ENCODE data around the gene SPIN1.

DNA sequence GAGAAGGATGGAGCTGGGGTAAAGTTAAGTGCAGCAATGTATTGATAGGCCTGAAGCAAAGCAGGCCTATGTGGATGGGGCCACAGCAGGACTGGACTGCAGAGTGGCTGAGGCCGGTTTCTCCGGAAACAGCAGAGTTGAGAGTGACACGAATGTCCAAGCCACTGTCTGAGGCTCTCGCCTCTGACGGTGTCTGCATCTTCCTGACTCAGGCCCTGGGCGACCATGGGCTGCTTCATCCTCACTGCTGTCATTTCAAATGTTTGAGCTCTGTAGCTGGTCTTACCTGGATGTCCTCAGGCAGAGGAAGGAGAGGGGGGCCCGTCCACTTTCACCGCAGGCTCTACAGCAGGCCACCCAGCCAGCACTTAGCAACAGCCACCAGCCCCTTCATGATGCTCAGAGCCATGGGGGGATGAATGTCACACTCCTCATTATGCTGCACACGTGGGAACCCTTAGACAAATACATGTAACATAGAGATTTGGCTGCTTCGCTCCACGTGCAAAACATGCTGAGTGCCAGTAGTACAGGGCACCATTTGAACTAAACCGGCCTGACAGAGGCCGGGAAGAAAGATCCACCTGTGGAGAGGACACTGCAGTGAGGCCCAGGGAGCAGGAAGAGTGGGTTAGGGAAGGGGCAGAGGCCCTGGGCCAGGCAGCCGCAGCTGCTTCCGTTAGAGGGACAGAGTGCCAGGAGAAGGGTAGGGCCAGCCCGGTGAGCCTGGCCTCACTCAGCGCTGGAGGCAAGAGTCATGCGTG is 115.0 kb downstream of the SPIN1 start:
- TF ChIP-seq, protein P1, sequence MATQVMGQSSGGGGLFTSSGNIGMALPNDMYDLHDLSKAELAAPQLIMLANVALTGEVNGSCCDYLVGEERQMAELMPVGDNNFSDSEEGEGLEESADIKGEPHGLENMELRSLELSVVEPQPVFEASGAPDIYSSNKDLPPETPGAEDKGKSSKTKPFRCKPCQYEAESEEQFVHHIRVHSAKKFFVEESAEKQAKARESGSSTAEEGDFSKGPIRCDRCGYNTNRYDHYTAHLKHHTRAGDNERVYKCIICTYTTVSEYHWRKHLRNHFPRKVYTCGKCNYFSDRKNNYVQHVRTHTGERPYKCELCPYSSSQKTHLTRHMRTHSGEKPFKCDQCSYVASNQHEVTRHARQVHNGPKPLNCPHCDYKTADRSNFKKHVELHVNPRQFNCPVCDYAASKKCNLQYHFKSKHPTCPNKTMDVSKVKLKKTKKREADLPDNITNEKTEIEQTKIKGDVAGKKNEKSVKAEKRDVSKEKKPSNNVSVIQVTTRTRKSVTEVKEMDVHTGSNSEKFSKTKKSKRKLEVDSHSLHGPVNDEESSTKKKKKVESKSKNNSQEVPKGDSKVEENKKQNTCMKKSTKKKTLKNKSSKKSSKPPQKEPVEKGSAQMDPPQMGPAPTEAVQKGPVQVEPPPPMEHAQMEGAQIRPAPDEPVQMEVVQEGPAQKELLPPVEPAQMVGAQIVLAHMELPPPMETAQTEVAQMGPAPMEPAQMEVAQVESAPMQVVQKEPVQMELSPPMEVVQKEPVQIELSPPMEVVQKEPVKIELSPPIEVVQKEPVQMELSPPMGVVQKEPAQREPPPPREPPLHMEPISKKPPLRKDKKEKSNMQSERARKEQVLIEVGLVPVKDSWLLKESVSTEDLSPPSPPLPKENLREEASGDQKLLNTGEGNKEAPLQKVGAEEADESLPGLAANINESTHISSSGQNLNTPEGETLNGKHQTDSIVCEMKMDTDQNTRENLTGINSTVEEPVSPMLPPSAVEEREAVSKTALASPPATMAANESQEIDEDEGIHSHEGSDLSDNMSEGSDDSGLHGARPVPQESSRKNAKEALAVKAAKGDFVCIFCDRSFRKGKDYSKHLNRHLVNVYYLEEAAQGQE (IDR thresholded peaks at IDR 0.05; ENCODE audit: low read depth): no peak
- no peak for TF ChIP-seq YY1 (IDR thresholded peaks at IDR 0.05; ENCODE audit: low read depth)
- TF ChIP-seq, protein P2, sequence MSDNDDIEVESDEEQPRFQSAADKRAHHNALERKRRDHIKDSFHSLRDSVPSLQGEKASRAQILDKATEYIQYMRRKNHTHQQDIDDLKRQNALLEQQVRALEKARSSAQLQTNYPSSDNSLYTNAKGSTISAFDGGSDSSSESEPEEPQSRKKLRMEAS (IDR thresholded peaks at IDR 0.05): no peak
- TF ChIP-seq FOXM1 (IDR thresholded peaks at IDR 0.05; ENCODE audit: borderline replicate concordance, low read depth): no peak
- TF ChIP-seq EP300 (IDR thresholded peaks at IDR 0.05; ENCODE audit: borderline replicate concordance): no peak
- TF ChIP-seq NFIC (IDR thresholded peaks at IDR 0.05): no peak
- TF ChIP-seq CEBPB (IDR thresholded peaks at IDR 0.05): no peak
- no peak for TF ChIP-seq TAF1 (IDR thresholded peaks at IDR 0.05; ENCODE audit: low read depth)
- TF ChIP-seq CREB1 (IDR thresholded peaks at IDR 0.05; ENCODE audit: low read depth): no peak
- TF ChIP-seq TCF12 (IDR thresholded peaks at IDR 0.05; ENCODE audit: low read depth): no peak
- no peak for TF ChIP-seq ZBTB7A (IDR thresholded peaks at IDR 0.05; ENCODE audit: low read depth)
- TF ChIP-seq, protein P3, sequence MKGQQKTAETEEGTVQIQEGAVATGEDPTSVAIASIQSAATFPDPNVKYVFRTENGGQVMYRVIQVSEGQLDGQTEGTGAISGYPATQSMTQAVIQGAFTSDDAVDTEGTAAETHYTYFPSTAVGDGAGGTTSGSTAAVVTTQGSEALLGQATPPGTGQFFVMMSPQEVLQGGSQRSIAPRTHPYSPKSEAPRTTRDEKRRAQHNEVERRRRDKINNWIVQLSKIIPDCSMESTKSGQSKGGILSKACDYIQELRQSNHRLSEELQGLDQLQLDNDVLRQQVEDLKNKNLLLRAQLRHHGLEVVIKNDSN (IDR thresholded peaks at IDR 0.05): no peak
- TF ChIP-seq RAD21 (IDR thresholded peaks at IDR 0.05; ENCODE audit: low read depth): no peak
- no peak for TF ChIP-seq EGR1 (IDR thresholded peaks at IDR 0.05)
